Renal cortical epithelial cell (primary cell): Measurements from ENCODE around the gene TREML4. TPM values are rescaled to one million over a fixed set of nuclear protein-coding genes. Genes with fewer than 3 reads are reported as not detected.
"Not testable (repeated sequence)": the region's sequence is repeated elsewhere in the genome, so short reads cannot be mapped to it uniquely, and the experiment has no call there.

Experiments
- DNase-seq: peaks from one replicate; pipeline ENCODE4 v3.0.0-alpha.2; 2011; ENCODE audit warnings: low read depth
- total RNA-seq: library from RNA; depleted of rRNA; stranded (reverse); fragments of >200 nt; gene quantifications from 2 replicates; pipeline ENCODE4 v1.2.3, GENCODE V29; 2014

TREML4 gene
- total RNA-seq, 1 donor from 2014 or later = not detected

- no peak for DNase-seq
These were observed 24.0 kb upstream of the TREML4 start for GRCh38 chr6:41204156-41204555.

- DNase-seq = no peak
These were observed 19.6 kb upstream of the TREML4 start for GRCh38 chr6:41208439-41209106.

- no peak for DNase-seq
These were observed 18.4 kb upstream of the TREML4 start for GRCh38 chr6:41209547-41210320.

GRCh38 chr6:41214559-41215238 lies 13.4 kb upstream of the TREML4 start:
- no peak for DNase-seq

- no peak for DNase-seq
These were observed 12.4 kb upstream of the TREML4 start for GRCh38 chr6:41215777-41216176.

GRCh38 chr6:41216616-41217015 lies 11.5 kb upstream of the TREML4 start:
- no peak for DNase-seq

GRCh38 chr6:41222045-41222444 lies 6.1 kb upstream of the TREML4 start:
- no peak for DNase-seq

GRCh38 chr6:41222513-41222912 lies 5.6 kb upstream of the TREML4 start:
- DNase-seq = no peak

GRCh38 chr6:41224800-41225199 lies 3.3 kb upstream of the TREML4 start:
- no peak for DNase-seq

GRCh38 chr6:41226752-41227151 lies 1.4 kb upstream of the TREML4 start:
- DNase-seq = no peak

GRCh38 chr6:41228616-41229015 lies 467 bp downstream of the TREML4 start:
- no peak for DNase-seq

- DNase-seq = no peak
These were observed 1.6 kb downstream of the TREML4 start for GRCh38 chr6:41229721-41230120.

GRCh38 chr6:41231246-41231645 lies 3.1 kb downstream of the TREML4 start:
- DNase-seq = no peak

- no peak for DNase-seq
These were observed 4.5 kb downstream of the TREML4 start for GRCh38 chr6:41232667-41233066.

GRCh38 chr6:41236276-41236675 lies 8.1 kb downstream of the TREML4 start:
- DNase-seq = no peak

- no peak for DNase-seq
These were observed 9.0 kb downstream of the TREML4 start for GRCh38 chr6:41237128-41237527.

- no peak for DNase-seq
These were observed 11.5 kb downstream of the TREML4 start for GRCh38 chr6:41239467-41240159.

- not testable (repeated sequence) for DNase-seq
These were observed 18.4 kb downstream of the TREML4 start for GRCh38 chr6:41246529-41246928.

GRCh38 chr6:41247288-41247865 lies 19.2 kb downstream of the TREML4 start:
- DNase-seq = no peak

- no peak for DNase-seq
These were observed 19.9 kb downstream of the TREML4 start for GRCh38 chr6:41247882-41248705.
